T-helper 1 cell treated with Interleukin-12 subunit alpha and Interleukin-12 subunit beta and Interleukin-4 antibody, amounts not matched to agents 30 ng/mL and 1 ng/mL, for 36 hours (primary cell): Measurements from ENCODE around the gene GNAQ. TPM values are rescaled to one million over a fixed set of nuclear protein-coding genes. Genes with fewer than 3 reads are reported as not detected.

Experiments
- intact Hi-C: fragments of 100-400 bp; cut with micrococcal nuclease; formaldehyde crosslinking; loops from one replicate; pipeline ENCODE4 v1.15.1; 2024
- total RNA-seq: library from RNA; stranded (reverse); gene quantifications from 2 replicates; pipeline ENCODE4 v1.2.3, GENCODE V29; 2022

GNAQ gene
- total RNA-seq, 1 donor from 2014 or later: 37.6 TPM

GRCh38 chr9:78005231-78006002 is 26.2 kb downstream of the GNAQ start:
- intact Hi-C loops: loop anchor here (1.0 kb wide), 1 partner anchor 116 kb away; no protein-coding TSS in a partner anchor

GRCh38 chr9:78004478-78005229 is 27.0 kb downstream of the GNAQ start:
- intact Hi-C loops: loop anchor here (1.0 kb wide), 2 partner anchors 31 to 117 kb away; no protein-coding TSS in a partner anchor

GRCh38 chr9:78003730-78004129 is 27.9 kb downstream of the GNAQ start:
- intact Hi-C loops: loop anchor here (1.0 kb wide), 1 partner anchor 32 kb away; no protein-coding TSS in a partner anchor

- intact Hi-C loops: no loop called here
Measured at GRCh38 chr9:78001946-78002731, 29.5 kb downstream of the GNAQ start.

GRCh38 chr9:78000221-78000620 is 31.4 kb downstream of the GNAQ start:
- intact Hi-C loops: no loop called here

- intact Hi-C loops: no loop called here
Measured at GRCh38 chr9:77999231-77999631, 32.4 kb downstream of the GNAQ start.

- intact Hi-C loops: no loop called here
Measured at GRCh38 chr9:77997611-77998284, 33.9 kb downstream of the GNAQ start.

GRCh38 chr9:77996696-77997095 is 34.9 kb downstream of the GNAQ start:
- intact Hi-C loops: no loop called here

- intact Hi-C loops: no loop called here
Measured at GRCh38 chr9:77991191-77991590, 40.4 kb downstream of the GNAQ start.

GRCh38 chr9:77989909-77990308 is 41.7 kb downstream of the GNAQ start:
- intact Hi-C loops: loop anchor here (1.0 kb wide), 1 partner anchor 9 kb away; no protein-coding TSS in a partner anchor

GRCh38 chr9:77989458-77989857 is 42.2 kb downstream of the GNAQ start:
- intact Hi-C loops: loop anchor here (1.0 kb wide), 1 partner anchor 8 kb away; no protein-coding TSS in a partner anchor

- intact Hi-C loops: loop anchor here (1.0 kb wide), 1 partner anchor 7 kb away; no protein-coding TSS in a partner anchor
Measured at GRCh38 chr9:77988630-77989029, 43.0 kb downstream of the GNAQ start.

- intact Hi-C loops: no loop called here
Measured at GRCh38 chr9:77987880-77988525, 43.6 kb downstream of the GNAQ start.

- intact Hi-C loops: no loop called here
Measured at GRCh38 chr9:77987081-77987656, 44.4 kb downstream of the GNAQ start.

- intact Hi-C loops: no loop called here
Measured at GRCh38 chr9:77985996-77986395, 45.6 kb downstream of the GNAQ start.

GRCh38 chr9:77983320-77983662 is 48.3 kb downstream of the GNAQ start:
- intact Hi-C loops: no loop called here

GRCh38 chr9:77982581-77983319 is 48.9 kb downstream of the GNAQ start:
- intact Hi-C loops: loop anchor here (1.0 kb wide), 1 partner anchor 65 kb away; no protein-coding TSS in a partner anchor

GRCh38 chr9:77981907-77982306 is 49.7 kb downstream of the GNAQ start:
- intact Hi-C loops: loop anchor here (1.0 kb wide), 2 partner anchors 7 to 65 kb away; no protein-coding TSS in a partner anchor

GRCh38 chr9:77981332-77981731 is 50.3 kb downstream of the GNAQ start:
- intact Hi-C loops: loop anchor here (1.0 kb wide), 1 partner anchor 8 kb away; no protein-coding TSS in a partner anchor
